H1 (cell line): ENCODE measurements around the gene MIER1. TPM values are rescaled to one million over a fixed set of nuclear protein-coding genes. Genes with fewer than 3 reads are reported as not detected.

Experiments used
- CTCF ChIA-PET: fragments of 300-600 bp; sonication (Branson Sonifier 250); formaldehyde crosslinking; loops from one replicate; lab custom pipeline; 2021; ENCODE audit not compliant: partially characterized antibody; lab: Charles Lee
- POLR2A ChIA-PET: fragments of 300-600 bp; sonication (Branson Sonifier 250); formaldehyde crosslinking; loops from one replicate; lab custom pipeline; 2021; ENCODE audit warnings: inconsistent platforms; ENCODE audit not compliant: partially characterized antibody; lab: Charles Lee
- DNase-seq, 2 experiments: peaks; one replicate each; pipeline versions ENCODE4 v3.0.0 to v3.0.0-alpha.2; 2010 to 2022; ENCODE audit warnings: low spot score in 2 of 2, low read depth in 1 of 2, mixed read lengths in 1 of 2
- FAIRE-seq: peaks from 2 replicates; lab custom pipeline; 2011; peaks lifted over from hg19 to GRCh38; lab: Jason Lieb, UNC
- H2AFZ ChIP-seq: 2 replicates; pipeline ENCODE4 v1.8.1; 2012; ENCODE audit warnings: low read length, inconsistent platforms
- H2AK5ac ChIP-seq: 2 replicates; pipeline ENCODE4 v1.6.1; 2013; ENCODE audit warnings: low read depth, low read length
- H2BK120ac ChIP-seq: replicated peaks from 2 replicates; pipeline ENCODE3; 2013; ENCODE audit warnings: low read depth, low read length, inconsistent platforms
- H2BK12ac ChIP-seq: 2 replicates; pipeline ENCODE4 v1.6.1; 2013; ENCODE audit warnings: low read depth, low read length
- H2BK15ac ChIP-seq: 2 replicates; pipeline ENCODE4 v1.6.1; 2013; ENCODE audit warnings: low read length
- H2BK20ac ChIP-seq: 2 replicates; pipeline ENCODE4 v1.6.1; 2013; ENCODE audit warnings: low read length
- H2BK5ac ChIP-seq: 2 replicates; pipeline ENCODE4 v1.6.1; 2013; ENCODE audit warnings: low read depth, low read length
- H3K14ac ChIP-seq: 2 replicates; pipeline ENCODE4 v1.6.1; 2013; ENCODE audit warnings: inconsistent platforms; ENCODE audit not compliant: insufficient read length
- H3K18ac ChIP-seq: 2 replicates; pipeline ENCODE4 v1.6.1; 2013; ENCODE audit warnings: low read length; ENCODE audit errors: extremely low read depth
- H3K23ac ChIP-seq: 2 replicates; pipeline ENCODE4 v1.6.1; 2013; ENCODE audit warnings: inconsistent platforms; ENCODE audit not compliant: insufficient read length
- H3K23me2 ChIP-seq: 2 replicates; pipeline ENCODE4 v1.6.1; 2013; ENCODE audit warnings: low read depth, low read length
- H3K27ac ChIP-seq: 2 replicates; pipeline ENCODE4 v1.6.1; 2011; ENCODE audit warnings: low read depth, low read length, inconsistent platforms
- H3K27me3 ChIP-seq, 4 experiments: replicated peaks in 1 of 4; 1 replicate in 1 of 4; 2 replicates in 3 of 4; pipeline versions ENCODE4 v1.6.1 to v1.8.1; 2011 to 2013; ENCODE audit warnings: low read length in 3 of 4, mild to moderate bottlenecking in 3 of 4, inconsistent platforms in 2 of 4, mixed read lengths in 2 of 4, moderate library complexity in 1 of 4; ENCODE audit not compliant: control insufficient read depth in 3 of 4, insufficient read depth in 3 of 4; ENCODE audit errors: extremely low read depth in 1 of 4
- H3K36me3 ChIP-seq, 4 experiments: 2 replicates each; pipeline versions ENCODE4 v1.6.1 to v1.8.1; 2011 to 2013; ENCODE audit warnings: mild to moderate bottlenecking in 4 of 4, low read length in 3 of 4, moderate library complexity in 2 of 4, control low read depth in 1 of 4, inconsistent platforms in 1 of 4; ENCODE audit not compliant: insufficient read depth in 4 of 4, control insufficient read depth in 2 of 4
- H3K4ac ChIP-seq: replicated peaks from 2 replicates; pipeline ENCODE3; 2013; ENCODE audit warnings: low read length, low read depth, mixed read lengths, inconsistent platforms; ENCODE audit not compliant: insufficient read length
- H3K4me1 ChIP-seq, 4 experiments: replicated peaks in 1 of 4; 1 replicate in 1 of 4; 2 replicates in 3 of 4; pipeline versions ENCODE4 v1.6.1 to v1.8.1; 2011 to 2013; ENCODE audit warnings: low read length in 3 of 4, inconsistent platforms in 2 of 4, mixed read lengths in 1 of 4; ENCODE audit not compliant: insufficient read depth in 4 of 4, control insufficient read depth in 3 of 4
- H3K4me2 ChIP-seq, 2 experiments: 2 replicates each; pipeline versions ENCODE4 v1.6.1 to v1.8.1; 2011 to 2013; ENCODE audit warnings: low read depth in 2 of 2, low read length in 2 of 2, control low read depth in 1 of 2, inconsistent platforms in 1 of 2, mild to moderate bottlenecking in 1 of 2; ENCODE audit not compliant: insufficient read depth in 1 of 2
- H3K4me3 ChIP-seq, 4 experiments: fragments of 200-600, 300-600 bp in 1 of 4; sonication (generic), shearing (Covaris generic), sonication (Bioruptor Twin) in 1 of 4; 2 replicates each; pipeline versions ENCODE4 v1.5.1 to v1.8.1; 2011 to 2016; ENCODE audit warnings: low read length in 4 of 4, low read depth in 3 of 4, control low read depth in 2 of 4, inconsistent platforms in 2 of 4, mild to moderate bottlenecking in 2 of 4, mixed read lengths in 1 of 4, moderate library complexity in 1 of 4; ENCODE audit not compliant: insufficient read depth in 2 of 4; ENCODE audit errors: extremely low read depth in 1 of 4
- H3K56ac ChIP-seq: replicated peaks from 2 replicates; pipeline ENCODE3; 2013; ENCODE audit warnings: low read depth, mild to moderate bottlenecking, mixed read lengths, low read length, inconsistent platforms; ENCODE audit not compliant: insufficient read length
- H3K79me1 ChIP-seq: 2 replicates; pipeline ENCODE4 v1.6.1; 2013; ENCODE audit warnings: low read depth, low read length, control low read depth
- H3K79me2 ChIP-seq, 2 experiments: 2 replicates each; pipeline versions ENCODE4 v1.6.1 to v1.8.1; 2012 to 2013; ENCODE audit warnings: low read length in 2 of 2, mild to moderate bottlenecking in 2 of 2, inconsistent platforms in 1 of 2; ENCODE audit not compliant: insufficient read depth in 2 of 2, control insufficient read depth in 1 of 2
- H3K9ac ChIP-seq, 4 experiments: replicated peaks in 1 of 4; 1 replicate in 1 of 4; 2 replicates in 3 of 4; pipeline versions ENCODE4 v1.6.1 to v1.8.1; 2011 to 2013; ENCODE audit warnings: low read depth in 3 of 4, low read length in 3 of 4, control low read depth in 2 of 4, mild to moderate bottlenecking in 2 of 4, moderate library complexity in 2 of 4, inconsistent platforms in 1 of 4; ENCODE audit errors: extremely low read depth in 1 of 4
- H3K9me3 ChIP-seq, 2 experiments: 2 replicates each; pipeline versions ENCODE4 v1.6.1 to v1.8.1; 2012 to 2013; ENCODE audit warnings: mild to moderate bottlenecking in 2 of 2, moderate library complexity in 2 of 2, control low read depth in 1 of 2, inconsistent platforms in 1 of 2, low read depth in 1 of 2, low read length in 1 of 2, mixed read lengths in 1 of 2; ENCODE audit not compliant: insufficient read depth in 2 of 2
- H4K20me1 ChIP-seq, 2 experiments: replicated peaks in 1 of 2; 2 replicates each; pipeline versions ENCODE3 to v1.8.1; 2011 to 2013; ENCODE audit warnings: inconsistent platforms in 2 of 2, low read length in 2 of 2, mild to moderate bottlenecking in 1 of 2; ENCODE audit not compliant: insufficient read depth in 2 of 2, control insufficient read depth in 1 of 2
- H4K5ac ChIP-seq: 2 replicates; pipeline ENCODE4 v1.6.1; 2013; ENCODE audit warnings: low read length, low read depth, mixed read lengths, inconsistent platforms; ENCODE audit not compliant: insufficient read length
- H4K8ac ChIP-seq: 2 replicates; pipeline ENCODE4 v1.8.0; 2013; ENCODE audit warnings: mild to moderate bottlenecking, moderate library complexity, low read length, inconsistent platforms; ENCODE audit not compliant: insufficient read depth; ENCODE audit errors: extremely low read depth
- H4K91ac ChIP-seq: replicated peaks from 2 replicates; pipeline ENCODE3; 2013; ENCODE audit warnings: low read length, mixed read lengths, inconsistent platforms; ENCODE audit not compliant: insufficient read length
- ASH2L ChIP-seq: fragments of 200-600, 300-600 bp; sonication (generic); IDR thresholded peaks from one replicate; pipeline ENCODE4 v1.7.1; 2017; ENCODE audit warnings: low read length
- BCL11A ChIP-seq, 2 experiments: IDR thresholded peaks; one replicate each; pipeline ENCODE4 v1.6.1; 2011; ENCODE audit warnings: low read depth in 2 of 2, low read length in 2 of 2, mild to moderate bottlenecking in 2 of 2
- EGR1 ChIP-seq: IDR thresholded peaks from 2 replicates; pipeline ENCODE4 v1.6.1; 2011; ENCODE audit warnings: low read depth, low read length, borderline replicate concordance
- EZH2 ChIP-seq: fragments of 200-600 bp; sonication (generic); IDR thresholded peaks from 2 replicates; pipeline ENCODE4 v1.7.1; 2012; ENCODE audit warnings: low read depth, mild to moderate bottlenecking, moderate library complexity, low read length, inconsistent platforms; ENCODE audit not compliant: severe bottlenecking
- GTF2F1 ChIP-seq: IDR thresholded peaks from 2 replicates; pipeline ENCODE4 v1.6.1; 2012; ENCODE audit warnings: low read depth, low read length, improper control_type of control experiment, borderline replicate concordance
- HDAC6 ChIP-seq: IDR thresholded peaks from one replicate; pipeline ENCODE4 v1.7.1; 2012; ENCODE audit warnings: low read depth, mild to moderate bottlenecking, inconsistent platforms, low read length, moderate library complexity
- JUND ChIP-seq: IDR thresholded peaks from 2 replicates; pipeline ENCODE4 v1.6.1; 2011; ENCODE audit warnings: mild to moderate bottlenecking, improper control_type of control experiment, low read length
- KDM1A ChIP-seq: fragments of 200-600, 300-600 bp; sonication (generic); IDR thresholded peaks from 2 replicates; pipeline ENCODE4 v1.7.1; 2016; ENCODE audit warnings: mild to moderate bottlenecking, low read length, borderline replicate concordance
- POU5F1 ChIP-seq: IDR thresholded peaks from 2 replicates; pipeline ENCODE4 v1.6.1; 2011; ENCODE audit warnings: low read depth, mild to moderate bottlenecking, low read length, moderate library complexity
- SIN3A ChIP-seq, 2 experiments: IDR thresholded peaks in 1 of 2; conservative IDR thresholded peaks in 1 of 2; 2 replicates each; pipeline ENCODE4 v1.6.1; 2011 to 2012; ENCODE audit warnings: low read length in 2 of 2, improper control_type of control experiment in 1 of 2, low read depth in 1 of 2, mild to moderate bottlenecking in 1 of 2
- TAF1 ChIP-seq: IDR thresholded peaks from 2 replicates; pipeline ENCODE4 v1.6.1; 2011; ENCODE audit warnings: mild to moderate bottlenecking, low read depth, low read length
- TAF7 ChIP-seq: optimal IDR thresholded peaks from 2 replicates; pipeline ENCODE3; 2011; ENCODE audit warnings: low read depth, mild to moderate bottlenecking, inconsistent platforms, low read length, moderate library complexity, borderline replicate concordance
- YY1 ChIP-seq: IDR thresholded peaks from 2 replicates; pipeline ENCODE4 v1.6.1; 2011; ENCODE audit warnings: low read depth, mild to moderate bottlenecking, low read length
- WGBS, 2 experiments: shearing (Covaris generic) in 1 of 2; methylation state at CpG; one replicate each; pipeline versions ENCODE4 v1.1.6 to v1.1.7; 2013 to 2015; ENCODE audit warnings: low lambda C conversion rate in 2 of 2, mixed read lengths in 2 of 2, inconsistent platforms in 1 of 2, low coverage in 1 of 2, missing lambda C conversion rate in 1 of 2; ENCODE audit not compliant: insufficient replicate concordance in 2 of 2, insufficient coverage in 1 of 2, insufficient read length in 1 of 2; ENCODE audit errors: extremely low coverage in 1 of 2, missing lambda C conversion rate in 1 of 2; 5-methylcytosine and 5-hydroxymethylcytosine counted together
- polyA plus RNA-seq, 7 experiments: library from polyadenylated mRNA; depleted of rRNA in 3 of 7; stranded (reverse) in 5 of 7; unstranded in 2 of 7; fragments of >200 nt in 5 of 7; fragments of 200-250 nt in 2 of 7; gene quantifications; 1 replicate in 5 of 7; 2 replicates in 1 of 7; 4 replicates in 1 of 7; pipeline versions ENCODE4 v1.2.1 to v1.2.3, GENCODE V29; 2011 to 2013; ENCODE audit warnings: missing spikeins in 2 of 7, mixed read lengths in 2 of 7
- total RNA-seq: library from RNA; stranded (reverse); fragmentation: NEBNext Ultra II Directional; extraction: Animal tissue kit (Norgen Biotek cat#: 25700); gene quantifications from 2 replicates; pipeline ENCODE4 v1.2.1, GENCODE V29; 2021
- TF ChIP-seq, protein P1 (sequence below): IDR thresholded peaks from 2 replicates; pipeline ENCODE4 v1.6.1; 2012; ENCODE audit warnings: inconsistent platforms

MIER1 gene
- total and polyA plus RNA-seq, 2 of the 8 experiments (the other 6 are each of a cell fraction or from before 2014, with no cell fraction given): 5.2 to 33.5 TPM

DNA sequence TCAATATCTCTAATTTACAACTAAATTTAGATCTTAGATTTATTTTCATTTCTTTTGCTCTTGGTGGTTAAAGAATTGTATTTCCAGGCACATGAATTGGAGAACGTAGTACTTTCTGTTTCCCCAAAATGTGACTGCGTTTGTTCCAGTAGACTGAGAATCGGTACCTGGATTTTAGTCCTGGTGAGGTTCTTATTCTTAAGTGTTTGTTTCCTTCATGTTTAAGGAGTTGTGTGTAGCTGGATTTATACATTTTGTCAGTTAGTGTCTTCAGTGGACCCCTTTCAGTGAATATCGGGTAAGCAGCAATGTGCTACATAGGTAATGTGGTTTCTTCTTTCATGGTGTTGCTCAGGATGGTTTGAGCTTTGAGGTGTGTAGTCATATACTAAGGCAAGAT is 6.8 kb downstream of the MIER1 start:
- Histone ChIP-seq H3K18ac (0 out of 2 replicates have a peak overlapping the region, but pooled peaks have one; percentile 15), H4K5ac (no peak overlapping the region), H3K79me1 (peaks cover 2% of the 10 kb centered on the region; the same call in 1 of the 2 replicates), H4K91ac (no peak overlapping the region), H2AFZ (no peak overlapping the region), H3K23ac (no peak overlapping the region), H3K9ac (peak overlapping the region in 3 of 4 experiments; percentile 31 to 70 (median 47); a peak in 5 of 7 replicates), H3K4me3 (peak overlapping the region; percentile 62 to 97 (median 89)), H2BK15ac (no peak overlapping the region), H3K14ac (no peak overlapping the region), H4K20me1 (peaks cover 0 to 1% of the 10 kb centered on the region in 2 experiments), H3K79me2 (peaks cover 4 to 73% of the 10 kb centered on the region in 2 experiments; a peak in 3 of 4 replicates), H3K9me3 (no peaks in the 10 kb centered on the region), H3K36me3 (no peaks in the 10 kb centered on the region), H3K4me2 (peak overlapping the region; percentile 70 to 85), H3K56ac (no peak overlapping the region), H2BK5ac (no peak overlapping the region), H2BK12ac (no peak overlapping the region), H3K4ac (peak overlapping the region; percentile 21), H2BK120ac (no peak overlapping the region), H3K4me1 (peaks cover 0 to 4% (median 1%) of the 10 kb centered on the region in 4 experiments; a peak in 4 of 7 replicates), H3K27me3 (no peaks in the 10 kb centered on the region), H3K23me2 (peaks cover 3% of the 10 kb centered on the region; the same call in 1 of the 2 replicates), H2AK5ac (no peak overlapping the region), H2BK20ac (no peak overlapping the region), H4K8ac (no peak overlapping the region), H3K27ac (no peak overlapping the region)
- FAIRE-seq (no peak), DNase-seq (no peak)
- 59% methylated on average over 4 of the region's 4 CpGs; no CpG with 5 or more reads in 1 of the 2 experiments for WGBS, 2 experiments
- CTCF ChIA-PET: interaction anchor here (1.9 kb wide), 1 partner anchor 13 kb away, joined by 4 read pairs; no protein-coding TSS in a partner anchor
- POLR2A ChIA-PET: no interaction called here
- TF ChIP-seq EZH2: no peak
- TF ChIP-seq, protein P1, sequence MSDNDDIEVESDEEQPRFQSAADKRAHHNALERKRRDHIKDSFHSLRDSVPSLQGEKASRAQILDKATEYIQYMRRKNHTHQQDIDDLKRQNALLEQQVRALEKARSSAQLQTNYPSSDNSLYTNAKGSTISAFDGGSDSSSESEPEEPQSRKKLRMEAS: no peak
- no peak for TF ChIP-seq YY1
- no peak for TF ChIP-seq HDAC6
- TF ChIP-seq GTF2F1: no peak
- no peak for TF ChIP-seq ASH2L
- TF ChIP-seq TAF7: no peak
- no peak for TF ChIP-seq BCL11A (IDR thresholded peaks at IDR 0.05; ENCODE audit: low read depth in 2 of 2, low read length in 2 of 2)
- TF ChIP-seq TAF1: no peak
- no peak for TF ChIP-seq SIN3A (conservative IDR thresholded peaks at IDR 0.05 in 1 of 2, IDR thresholded peaks at IDR 0.05 in 1 of 2; ENCODE audit: low read depth in 1 of 2, low read length in 2 of 2)
- no peak for TF ChIP-seq EGR1
- no peak for TF ChIP-seq KDM1A
- no peak for TF ChIP-seq POU5F1
- no peak for TF ChIP-seq JUND
